Activated naive CD4-positive, alpha-beta T cell treated with anti-CD3 and anti-CD28 coated beads, Interleukin-2, amount 50 U/mL, for 24 hours (primary cell): ENCODE results near the gene HRAS.

Experiments used
- H3K27ac Mint-ChIP-seq: one replicate; pipeline ENCODE4 v1.8.0; 2021; ENCODE audit warnings: mild to moderate bottlenecking, mixed read lengths
- H3K27me3 Mint-ChIP-seq: one replicate; pipeline ENCODE4 v1.8.0; 2021; ENCODE audit warnings: mixed read lengths
- H3K36me3 Mint-ChIP-seq: one replicate; pipeline ENCODE4 v1.8.0; 2021; ENCODE audit warnings: mixed read lengths
- H3K4me1 Mint-ChIP-seq: one replicate; pipeline ENCODE4 v1.8.0; 2021; ENCODE audit warnings: mixed read lengths
- H3K4me3 Mint-ChIP-seq: one replicate; pipeline ENCODE4 v1.8.0; 2021; ENCODE audit warnings: mild to moderate bottlenecking, mixed read lengths
- H3K9me3 Mint-ChIP-seq: one replicate; pipeline ENCODE4 v1.8.0; 2021; ENCODE audit warnings: mixed read lengths

HRAS gene

DNA sequence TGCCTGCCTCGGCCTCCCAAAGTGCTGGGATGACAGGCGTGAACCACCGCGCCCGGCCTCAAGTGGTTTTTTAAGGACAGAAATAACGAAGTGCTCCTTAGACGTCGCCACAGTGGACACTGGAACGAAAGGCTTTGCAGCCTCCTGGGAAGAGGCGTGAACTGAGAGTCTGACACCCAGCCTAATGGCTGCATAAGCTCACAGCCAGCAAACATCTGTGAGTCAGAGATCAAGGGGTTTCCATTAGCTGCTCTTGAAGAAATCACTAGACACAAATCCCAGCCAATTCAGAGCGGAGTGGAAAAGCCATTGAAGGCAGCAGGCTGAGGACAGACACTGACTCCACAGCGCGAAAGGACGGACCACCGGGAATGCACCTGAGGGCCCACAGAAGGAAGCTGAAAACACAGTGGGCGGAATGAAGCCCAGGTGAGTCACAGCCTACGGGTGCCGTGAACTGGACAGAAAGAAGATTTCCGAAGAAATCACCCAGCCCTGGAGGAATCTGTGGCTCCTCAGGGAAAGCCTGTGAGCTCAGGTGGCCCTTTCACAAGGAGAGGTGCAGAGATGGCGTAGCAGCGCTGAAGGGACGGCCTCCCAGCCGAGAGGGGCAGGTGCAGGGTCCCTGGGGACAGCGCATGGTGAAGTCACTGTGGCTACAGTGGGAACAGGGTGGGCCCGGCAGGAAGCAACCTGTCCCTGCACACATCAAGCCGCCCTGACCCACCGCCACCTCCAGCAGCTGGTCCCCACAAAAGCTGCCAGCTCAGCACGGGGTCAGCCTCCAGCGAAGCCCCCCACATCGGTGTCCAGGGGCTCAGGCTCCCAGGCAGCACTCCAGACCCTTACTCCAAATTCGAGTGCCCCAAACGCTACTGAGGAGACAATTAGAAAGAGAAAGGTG, 13.6 kb upstream of the HRAS start:
- H3K9me3 Mint-ChIP-seq, result no peaks in the 10 kb centered on the region
- H3K4me3 Mint-ChIP-seq, result no peak overlapping the region
- no peaks in the 10 kb centered on the region for H3K36me3 Mint-ChIP-seq
- no peaks in the 10 kb centered on the region for H3K4me1 Mint-ChIP-seq
- H3K27me3 Mint-ChIP-seq, result no peaks in the 10 kb centered on the region
- H3K27ac Mint-ChIP-seq, result no peak overlapping the region

DNA sequence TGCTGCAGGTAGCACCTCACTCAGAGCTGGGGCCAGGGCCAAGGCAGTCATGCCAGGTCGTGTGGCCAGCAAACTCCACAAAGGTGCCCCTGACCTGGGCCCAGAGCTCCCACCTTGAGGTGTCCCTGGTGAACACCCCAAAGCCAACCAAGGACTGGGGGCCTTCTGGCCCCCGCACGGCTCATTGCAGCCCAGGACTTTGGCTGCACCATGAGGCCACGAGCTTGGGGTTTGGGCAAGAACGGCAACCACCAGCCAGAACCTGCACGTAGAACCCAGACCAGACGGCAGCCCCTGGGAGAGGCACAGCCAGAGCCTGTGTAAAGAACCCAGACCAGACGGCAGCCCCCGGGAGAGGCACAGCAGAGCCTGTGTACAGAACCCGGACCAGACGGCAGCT, 9.8 kb upstream of the HRAS start:
- Mint-ChIP-seq H3K27ac (no peak overlapping the region), H3K4me1 (no peaks in the 10 kb centered on the region), H3K9me3 (no peaks in the 10 kb centered on the region), H3K36me3 (no peaks in the 10 kb centered on the region), H3K4me3 (no peak overlapping the region), H3K27me3 (no peaks in the 10 kb centered on the region)

DNA sequence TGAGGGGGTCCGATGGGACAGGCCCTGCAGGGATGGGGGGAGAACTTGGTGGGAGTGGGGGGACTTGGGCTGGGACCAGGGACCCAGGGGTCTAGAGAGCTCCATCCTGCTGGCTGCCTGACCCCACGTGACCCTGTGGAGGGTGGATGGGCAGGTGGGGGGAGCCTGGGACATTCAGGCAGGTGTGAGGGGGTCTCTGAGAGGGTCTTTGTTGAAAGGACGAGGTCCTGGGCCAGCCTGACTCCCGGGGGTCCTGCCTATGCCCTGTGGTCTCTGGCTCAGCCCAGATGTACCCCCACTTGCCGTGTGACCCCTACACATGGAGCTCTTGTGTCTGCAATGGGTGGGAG, 9.4 kb upstream of the HRAS start:
- Mint-ChIP-seq H3K27me3 (no peaks in the 10 kb centered on the region), H3K36me3 (no peaks in the 10 kb centered on the region), H3K9me3 (no peaks in the 10 kb centered on the region), H3K27ac (no peak overlapping the region), H3K4me1 (no peaks in the 10 kb centered on the region), H3K4me3 (no peak overlapping the region)

DNA sequence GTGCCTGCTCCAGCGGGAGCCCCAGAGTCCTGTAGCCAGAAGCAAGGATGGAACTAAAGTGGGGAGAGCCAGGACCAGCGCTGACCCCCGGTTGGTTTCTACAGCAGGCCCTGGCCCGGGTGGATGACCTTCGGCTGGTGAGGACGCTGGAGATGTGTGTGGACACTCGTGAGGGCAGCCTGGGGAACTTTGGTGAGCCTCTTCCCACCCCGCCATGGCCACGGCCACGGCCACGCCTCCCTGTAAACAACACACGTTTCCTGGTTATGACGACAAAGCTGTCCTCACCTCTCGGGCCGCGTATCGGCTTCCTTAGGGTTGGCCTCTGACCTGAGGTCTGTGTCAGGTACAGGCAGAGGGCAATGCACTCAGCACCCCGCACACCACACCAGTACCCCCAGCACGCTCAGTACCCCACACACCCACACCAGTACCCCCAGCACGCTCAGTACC, 6.1 kb upstream of the HRAS start:
- H3K27me3 Mint-ChIP-seq, result no peaks in the 10 kb centered on the region

DNA sequence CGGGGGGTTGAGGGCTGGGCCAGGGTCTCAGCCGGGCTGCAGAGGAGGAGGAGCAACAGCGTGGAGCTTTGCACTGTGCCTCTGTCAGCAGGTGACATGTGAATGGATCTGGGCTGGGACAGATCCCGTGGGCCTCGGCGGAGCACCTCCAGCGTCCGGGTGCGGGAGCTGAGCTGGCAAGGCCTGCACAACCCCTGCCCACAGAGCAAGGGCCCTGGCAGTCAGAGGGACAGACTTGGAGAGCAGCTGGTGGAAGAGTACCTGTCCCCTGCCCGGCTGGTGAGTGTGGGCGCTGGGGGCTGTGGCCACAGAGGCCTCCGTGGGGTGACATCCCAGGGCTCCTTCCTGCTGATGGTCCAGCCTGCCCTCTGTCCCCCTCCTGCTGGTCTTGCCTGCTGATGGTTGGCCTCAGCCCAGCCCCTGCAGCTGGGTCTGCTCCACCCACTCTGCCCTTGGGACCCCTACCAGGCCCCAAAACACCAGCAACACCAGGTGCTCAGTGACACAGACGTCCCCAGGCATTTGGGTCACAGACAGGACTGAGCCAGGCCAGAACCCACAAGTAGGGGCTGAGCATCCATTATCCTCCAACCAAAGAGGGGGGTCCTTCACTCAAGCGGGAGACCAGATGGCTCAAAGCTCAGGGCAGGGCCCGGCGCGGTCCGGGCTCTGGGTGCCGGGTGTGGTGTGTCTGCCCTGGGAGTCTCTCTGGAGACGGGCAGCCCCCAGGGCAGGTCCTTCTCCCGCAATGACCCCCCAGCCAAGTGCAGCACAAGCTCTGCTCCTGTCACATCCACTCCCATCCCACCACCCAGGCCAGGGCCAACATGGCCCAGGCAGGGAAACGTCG, 5.4 kb upstream of the HRAS start:
- no peak overlapping the region for H3K27ac Mint-ChIP-seq
- no peaks in the 10 kb centered on the region for H3K36me3 Mint-ChIP-seq
- H3K4me3 Mint-ChIP-seq, result no peak overlapping the region
- no peaks in the 10 kb centered on the region for H3K27me3 Mint-ChIP-seq
- no peaks in the 10 kb centered on the region for H3K9me3 Mint-ChIP-seq
- H3K4me1 Mint-ChIP-seq, result peaks cover 3% of the 10 kb centered on the region

More for the DNA sequence above, 6.1 kb upstream of the HRAS start:
- no peaks in the 10 kb centered on the region for H3K36me3 Mint-ChIP-seq
- no peaks in the 10 kb centered on the region for H3K9me3 Mint-ChIP-seq
- no peaks in the 10 kb centered on the region for H3K4me1 Mint-ChIP-seq
- no peak overlapping the region for H3K4me3 Mint-ChIP-seq
- no peak overlapping the region for H3K27ac Mint-ChIP-seq

DNA sequence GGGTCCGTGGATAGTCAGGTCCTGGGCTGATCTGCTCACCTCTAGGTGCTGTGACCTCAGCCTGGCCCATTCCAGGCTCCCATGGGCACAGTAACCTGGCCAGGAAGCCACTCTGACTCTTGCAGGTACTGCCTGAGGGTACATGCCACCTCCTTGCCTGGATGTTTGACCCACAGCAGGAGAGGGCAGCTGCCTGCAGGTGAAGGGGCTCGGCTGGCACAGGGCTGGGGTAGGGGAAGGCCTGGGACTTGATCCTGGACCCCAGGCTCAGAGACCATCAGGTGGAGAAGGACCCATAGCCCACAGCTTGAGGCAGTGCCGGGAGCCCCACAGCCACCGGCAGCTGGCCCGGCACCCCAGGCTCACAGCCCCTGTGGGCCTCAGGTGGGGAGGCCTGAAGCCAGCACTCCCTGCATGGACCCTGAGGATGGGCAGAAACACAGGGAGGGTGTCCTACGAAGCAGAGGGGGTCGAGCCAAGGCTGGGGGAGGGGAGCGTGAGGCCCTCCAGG, 4.7 kb upstream of the HRAS start:
- H3K27me3 Mint-ChIP-seq, result no peaks in the 10 kb centered on the region
- no peaks in the 10 kb centered on the region for H3K9me3 Mint-ChIP-seq
- H3K4me3 Mint-ChIP-seq, result no peak overlapping the region
- no peaks in the 10 kb centered on the region for H3K36me3 Mint-ChIP-seq
- no peak overlapping the region for H3K27ac Mint-ChIP-seq
- H3K4me1 Mint-ChIP-seq, result peaks cover 3% of the 10 kb centered on the region

DNA sequence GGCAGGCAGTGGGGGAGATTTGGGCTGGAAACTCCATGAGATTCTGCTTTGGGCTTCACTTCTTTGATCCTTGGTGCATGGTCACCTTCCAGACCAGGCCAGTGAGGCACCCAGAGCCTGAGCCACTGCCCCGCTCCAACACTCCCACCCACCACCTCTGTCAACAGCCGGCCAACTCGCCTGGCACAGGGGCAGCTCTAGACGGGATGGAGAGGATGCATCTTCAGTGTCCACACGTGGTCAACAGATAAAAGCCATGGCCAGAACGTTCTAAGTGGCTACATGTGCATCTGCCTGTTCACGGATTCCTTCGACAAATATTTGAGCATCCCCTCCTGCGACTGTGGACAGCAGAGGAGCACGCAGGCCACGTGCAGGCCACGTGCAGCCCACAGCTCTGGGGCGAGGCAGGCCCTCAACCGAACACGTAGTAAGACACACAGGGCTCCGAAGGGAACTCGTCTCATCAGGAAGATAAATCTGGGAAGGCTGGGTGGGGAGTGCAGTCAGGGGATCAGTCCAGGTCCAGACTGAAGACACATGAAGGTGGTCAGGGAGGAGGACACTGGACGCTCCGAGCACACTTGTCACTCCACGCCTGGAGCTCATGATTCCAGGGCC, 3.2 kb upstream of the HRAS start:
- peaks cover 3% of the 10 kb centered on the region for H3K4me1 Mint-ChIP-seq
- H3K27me3 Mint-ChIP-seq, result no peaks in the 10 kb centered on the region
- H3K36me3 Mint-ChIP-seq, result no peaks in the 10 kb centered on the region
- H3K9me3 Mint-ChIP-seq, result no peaks in the 10 kb centered on the region
- H3K27ac Mint-ChIP-seq, result no peak overlapping the region
- H3K4me3 Mint-ChIP-seq, result no peak overlapping the region

DNA sequence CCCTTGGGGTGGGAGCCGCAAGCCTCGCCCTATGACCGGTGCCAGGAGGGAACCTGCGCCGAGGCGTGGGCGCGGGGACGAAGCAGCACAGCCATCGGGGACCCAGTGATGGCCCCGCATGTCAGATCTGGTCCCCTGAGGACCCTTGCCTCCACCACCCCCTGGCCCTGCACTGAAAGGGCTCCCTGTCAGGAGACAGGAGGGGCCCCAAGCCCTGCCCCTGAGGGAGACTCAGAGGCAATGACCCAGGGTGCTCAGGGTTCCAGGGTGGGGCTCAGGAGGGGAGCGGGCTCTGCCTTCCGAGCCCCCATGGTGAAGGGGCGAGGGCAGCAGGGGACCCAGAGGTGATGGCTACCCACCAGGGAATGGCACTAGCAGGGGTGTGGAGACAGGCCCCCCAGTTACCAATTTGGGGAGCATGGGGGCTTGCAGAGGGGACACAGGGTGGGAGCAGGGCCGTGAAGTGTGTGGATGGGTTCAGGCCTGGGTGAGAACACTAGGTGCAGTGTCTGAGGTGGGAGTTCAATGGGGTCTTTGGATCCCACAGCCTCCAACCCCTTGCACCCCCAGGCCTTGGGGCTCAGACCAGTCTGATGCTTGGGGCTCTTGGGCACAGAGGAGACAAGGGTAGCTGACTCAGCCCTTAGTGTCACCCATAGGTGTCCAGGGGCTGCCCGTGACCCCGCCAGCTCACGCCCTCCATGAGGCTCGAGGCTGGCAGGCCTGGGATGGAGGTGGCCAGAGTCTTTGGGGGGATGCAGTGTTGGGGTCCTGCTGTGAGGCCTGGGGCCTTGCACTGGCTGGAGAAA, 2.5 kb upstream of the HRAS start:
- H3K9me3 Mint-ChIP-seq, result no peaks in the 10 kb centered on the region
- no peaks in the 10 kb centered on the region for H3K27me3 Mint-ChIP-seq
- H3K27ac Mint-ChIP-seq, result no peak overlapping the region
- no peaks in the 10 kb centered on the region for H3K36me3 Mint-ChIP-seq
- H3K4me3 Mint-ChIP-seq, result peak overlapping the region; percentile 64
- peaks cover 3% of the 10 kb centered on the region for H3K4me1 Mint-ChIP-seq

DNA sequence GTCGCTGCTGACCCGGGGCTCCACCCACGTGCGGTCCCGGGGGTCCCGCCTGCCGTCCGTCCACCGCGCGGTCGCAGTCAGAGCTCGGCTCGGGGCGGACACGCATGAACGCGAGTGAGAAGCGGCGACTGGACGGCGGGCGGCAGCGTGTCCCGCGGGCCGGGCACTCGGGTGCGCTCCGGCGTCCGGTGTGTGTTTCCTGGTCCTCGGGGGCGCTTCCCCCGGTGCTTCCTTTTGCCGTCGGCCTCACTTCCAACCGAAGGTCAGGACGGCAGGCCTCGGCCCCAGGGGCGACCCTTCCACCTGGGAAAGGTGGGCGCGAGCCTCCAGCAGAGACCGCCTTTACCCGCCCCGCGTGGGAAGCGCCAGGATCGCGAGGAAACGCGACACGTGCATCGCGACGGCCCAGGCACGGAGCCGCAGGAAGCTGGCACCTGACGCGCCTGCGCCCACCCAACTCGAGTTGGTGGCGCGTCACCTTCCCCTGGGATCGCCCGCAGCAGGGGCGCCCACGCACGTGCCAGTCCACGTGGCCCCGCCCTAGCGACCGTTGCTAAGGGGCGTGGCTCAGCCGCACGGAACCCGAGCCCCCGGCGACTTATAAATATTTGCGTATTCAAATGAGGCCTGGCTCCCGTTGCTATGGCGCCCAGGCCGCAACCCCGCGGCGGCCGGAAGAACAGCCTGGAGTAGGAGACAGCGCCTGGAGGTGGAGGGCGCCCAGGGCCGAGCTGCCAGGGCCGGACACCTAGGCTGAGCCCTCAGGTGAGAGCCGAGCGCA, 1.7 kb upstream of the HRAS start, which contains the start of gene LRRC56:
Gene LRRC56 (plus strand): TSS at position 687 of the 781 bp plus-strand sequence. CDS start 3,158 bp downstream, outside the sequence.
- H3K4me3 Mint-ChIP-seq, result peak within 1 kb of the TSS; percentile 96
- H3K9me3 Mint-ChIP-seq, result no peaks in the 10 kb centered on the region
- H3K27ac Mint-ChIP-seq, result peak within 1 kb of the TSS; percentile 90
- no peaks in the 10 kb centered on the region for H3K27me3 Mint-ChIP-seq
- no peaks in the 10 kb centered on the region for H3K36me3 Mint-ChIP-seq
- H3K4me1 Mint-ChIP-seq, result peaks cover 3% of the 10 kb centered on the region

DNA sequence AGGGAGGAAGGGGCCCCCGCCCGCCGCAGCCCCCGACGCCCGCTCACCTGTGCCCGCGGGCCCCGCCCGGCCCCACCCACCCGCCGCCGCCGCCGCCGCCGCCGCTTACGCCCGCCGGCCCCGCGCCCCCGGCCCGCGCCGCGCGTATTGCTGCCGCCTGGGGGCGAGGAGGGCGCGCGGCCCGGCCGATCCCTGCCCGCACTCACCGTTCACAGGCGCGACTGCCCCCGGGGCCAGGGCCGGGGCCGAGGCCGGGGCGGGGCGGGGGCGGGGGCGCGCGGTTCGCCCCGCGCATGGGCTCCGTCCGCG, 212 bp downstream of the HRAS start:
- no peak overlapping the region for H3K4me3 Mint-ChIP-seq
- no peak overlapping the region for H3K27ac Mint-ChIP-seq
- no peaks in the 10 kb centered on the region for H3K36me3 Mint-ChIP-seq
- H3K4me1 Mint-ChIP-seq, result peaks cover 3% of the 10 kb centered on the region
- H3K27me3 Mint-ChIP-seq, result no peaks in the 10 kb centered on the region
- H3K9me3 Mint-ChIP-seq, result no peaks in the 10 kb centered on the region

DNA sequence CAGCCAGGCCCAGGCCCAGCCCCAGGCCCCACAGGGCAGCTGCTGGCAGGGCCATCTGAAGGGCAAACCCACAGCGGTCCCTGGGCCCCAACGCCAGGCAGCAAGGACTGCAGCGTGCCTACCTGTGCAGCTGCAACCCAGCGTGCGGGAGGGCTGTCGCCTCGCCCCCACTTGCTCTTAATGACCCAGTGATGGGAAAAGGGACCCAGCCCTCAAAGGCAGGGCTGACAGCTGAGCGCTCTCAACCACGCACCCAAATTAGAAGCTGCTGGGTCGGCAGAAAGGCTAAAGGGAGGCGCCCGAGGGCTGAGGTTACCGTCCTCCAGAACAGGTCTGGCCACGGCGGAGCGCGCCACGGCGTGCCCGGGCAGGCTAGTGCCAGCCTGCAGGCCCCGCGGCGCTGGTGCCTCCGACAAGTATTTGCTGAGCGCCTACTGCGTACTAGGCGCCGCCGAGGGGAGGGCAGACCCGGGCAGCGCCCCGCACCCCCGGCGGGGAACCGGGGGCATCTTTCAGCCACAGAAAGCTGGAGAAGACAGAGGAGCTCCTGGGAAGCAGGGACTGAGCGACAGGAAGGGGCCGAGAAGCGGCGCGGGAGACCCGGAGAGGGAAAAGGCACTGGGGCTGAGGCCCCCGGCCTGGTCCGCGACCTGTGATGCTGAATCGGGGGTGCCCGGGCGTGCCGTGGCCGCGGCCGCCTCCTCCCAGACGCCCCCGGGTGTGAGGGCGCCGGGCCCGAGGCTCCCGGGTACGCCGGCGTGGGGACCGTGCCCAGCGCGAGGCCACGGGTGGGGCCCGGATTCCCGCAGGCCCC, 773 bp downstream of the HRAS start:
- no peaks in the 10 kb centered on the region for H3K9me3 Mint-ChIP-seq
- no peaks in the 10 kb centered on the region for H3K36me3 Mint-ChIP-seq
- peak overlapping the region; percentile 76 for H3K4me3 Mint-ChIP-seq
- H3K4me1 Mint-ChIP-seq, result peaks cover 3% of the 10 kb centered on the region
- H3K27me3 Mint-ChIP-seq, result no peaks in the 10 kb centered on the region
- no peak overlapping the region for H3K27ac Mint-ChIP-seq

DNA sequence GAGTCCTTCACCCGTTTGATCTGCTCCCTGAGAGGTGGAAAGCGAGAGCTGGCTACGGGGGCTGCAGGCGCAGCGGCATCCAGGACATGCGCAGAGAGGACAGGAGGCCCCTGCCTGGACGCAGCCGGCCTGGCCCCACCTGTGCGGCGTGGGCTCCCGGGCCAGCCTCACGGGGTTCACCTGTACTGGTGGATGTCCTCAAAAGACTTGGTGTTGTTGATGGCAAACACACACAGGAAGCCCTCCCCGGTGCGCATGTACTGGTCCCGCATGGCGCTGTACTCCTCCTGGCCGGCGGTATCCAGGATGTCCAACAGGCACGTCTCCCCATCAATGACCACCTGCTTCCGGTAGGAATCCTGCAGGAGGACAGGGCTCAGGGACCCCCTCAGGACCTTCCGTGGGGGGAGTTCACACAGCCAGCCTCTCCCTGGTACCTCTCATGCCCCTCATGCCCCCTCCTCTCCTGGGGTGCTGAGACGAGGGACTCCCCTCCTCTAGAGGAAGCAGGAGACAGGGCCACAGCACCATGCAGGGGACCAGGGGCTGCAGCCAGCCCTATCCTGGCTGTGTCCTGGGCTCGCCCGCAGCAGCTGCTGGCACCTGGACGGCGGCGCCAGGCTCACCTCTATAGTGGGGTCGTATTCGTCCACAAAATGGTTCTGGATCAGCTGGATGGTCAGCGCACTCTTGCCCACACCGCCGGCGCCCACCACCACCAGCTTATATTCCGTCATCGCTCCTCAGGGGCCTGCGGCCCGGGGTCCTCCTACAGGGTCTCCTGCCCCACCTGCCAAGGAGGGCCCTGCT, 1.6 kb downstream of the HRAS start:
- H3K4me3 Mint-ChIP-seq, result peak overlapping the region; percentile 47
- no peaks in the 10 kb centered on the region for H3K9me3 Mint-ChIP-seq
- H3K27me3 Mint-ChIP-seq, result no peaks in the 10 kb centered on the region
- H3K27ac Mint-ChIP-seq, result no peak overlapping the region
- H3K36me3 Mint-ChIP-seq, result no peaks in the 10 kb centered on the region
- peaks cover 3% of the 10 kb centered on the region for H3K4me1 Mint-ChIP-seq

DNA sequence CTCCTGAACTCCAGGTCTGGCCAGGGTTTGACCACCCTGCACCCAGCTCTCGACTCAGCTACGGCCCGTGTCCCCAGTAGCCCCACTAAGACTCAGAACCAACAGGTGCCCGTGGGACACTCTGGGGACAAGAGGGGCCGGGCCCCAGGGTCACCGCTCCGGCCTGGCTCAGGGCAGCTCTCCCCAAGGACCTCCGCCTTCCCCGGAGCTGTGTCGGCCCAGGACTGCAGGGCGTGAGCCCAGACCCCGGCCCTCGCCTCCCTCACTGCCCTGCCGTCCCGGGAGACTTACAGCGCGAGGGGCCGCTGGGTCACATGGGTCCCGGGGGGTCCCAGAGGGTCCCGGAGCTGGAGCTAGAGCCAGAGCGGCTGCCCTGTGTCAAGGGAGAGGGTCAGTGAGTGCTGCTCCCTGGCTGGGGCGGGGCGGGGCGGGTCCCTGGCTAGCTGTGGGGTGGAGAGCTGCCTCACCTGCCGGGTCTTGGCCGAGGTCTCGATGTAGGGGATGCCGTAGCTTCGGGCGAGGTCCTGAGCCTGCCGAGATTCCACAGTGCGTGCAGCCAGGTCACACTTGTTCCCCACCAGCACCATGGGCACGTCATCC, 2.3 kb downstream of the HRAS start:
- Mint-ChIP-seq H3K27ac (no peak overlapping the region), H3K9me3 (no peaks in the 10 kb centered on the region), H3K36me3 (no peaks in the 10 kb centered on the region), H3K27me3 (no peaks in the 10 kb centered on the region), H3K4me3 (peak overlapping the region; percentile 47), H3K4me1 (peaks cover 3% of the 10 kb centered on the region)
